Loucy (cell line): ENCODE results near the gene SOS1.

ENCODE experiments used
- EZH2phosphoT487 ChIP-seq: fragments of 200-600 bp; IDR thresholded peaks from 2 replicates; pipeline ENCODE4 v1.6.1; 2018; ENCODE audit warnings: antibody characterized with exemption, mild to moderate bottlenecking, moderate library complexity, borderline replicate concordance
- TF ChIP-seq, protein P1 (sequence below): fragments of 200-600 bp; sonication (generic); conservative IDR thresholded peaks from 2 replicates; pipeline ENCODE4 v1.5.1; 2014; ENCODE audit warnings: mild to moderate bottlenecking, antibody characterized with exemption, low read length

DNA sequence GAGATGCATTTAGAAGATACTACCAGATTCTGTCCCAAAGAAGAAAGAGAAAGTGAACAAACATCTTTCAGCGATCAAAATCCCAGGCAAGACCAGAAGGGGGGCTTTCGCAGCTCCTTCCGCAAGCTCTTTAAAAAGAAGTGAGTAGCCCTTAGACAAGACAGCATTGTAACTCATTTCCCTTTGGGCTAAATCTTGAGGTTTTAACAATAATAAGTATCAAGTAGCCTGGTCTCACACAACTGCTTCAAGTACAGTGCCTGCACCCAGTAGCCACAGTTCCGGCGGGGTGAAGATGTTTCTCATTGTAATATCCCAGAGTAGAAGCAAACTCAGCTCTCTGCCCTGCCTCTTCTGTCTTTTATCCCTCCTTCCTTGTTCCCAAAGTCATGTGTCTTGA is 154.8 kb downstream of the SOS1 start:
- TF ChIP-seq, protein P1, sequence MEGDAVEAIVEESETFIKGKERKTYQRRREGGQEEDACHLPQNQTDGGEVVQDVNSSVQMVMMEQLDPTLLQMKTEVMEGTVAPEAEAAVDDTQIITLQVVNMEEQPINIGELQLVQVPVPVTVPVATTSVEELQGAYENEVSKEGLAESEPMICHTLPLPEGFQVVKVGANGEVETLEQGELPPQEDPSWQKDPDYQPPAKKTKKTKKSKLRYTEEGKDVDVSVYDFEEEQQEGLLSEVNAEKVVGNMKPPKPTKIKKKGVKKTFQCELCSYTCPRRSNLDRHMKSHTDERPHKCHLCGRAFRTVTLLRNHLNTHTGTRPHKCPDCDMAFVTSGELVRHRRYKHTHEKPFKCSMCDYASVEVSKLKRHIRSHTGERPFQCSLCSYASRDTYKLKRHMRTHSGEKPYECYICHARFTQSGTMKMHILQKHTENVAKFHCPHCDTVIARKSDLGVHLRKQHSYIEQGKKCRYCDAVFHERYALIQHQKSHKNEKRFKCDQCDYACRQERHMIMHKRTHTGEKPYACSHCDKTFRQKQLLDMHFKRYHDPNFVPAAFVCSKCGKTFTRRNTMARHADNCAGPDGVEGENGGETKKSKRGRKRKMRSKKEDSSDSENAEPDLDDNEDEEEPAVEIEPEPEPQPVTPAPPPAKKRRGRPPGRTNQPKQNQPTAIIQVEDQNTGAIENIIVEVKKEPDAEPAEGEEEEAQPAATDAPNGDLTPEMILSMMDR: no peak
- no peak for TF ChIP-seq EZH2phosphoT487
